ENCODE results near the gene TMEM165. TPM values are rescaled to one million over a fixed set of nuclear protein-coding genes. Genes with fewer than 3 reads are reported as not detected.

The TMEM165 gene
- total and polyA plus RNA-seq, 9 of the 15 experiments (the other 6 are each of a cell fraction or from before 2014, with no cell fraction given): 21.3 to 145 (median 96.8) TPM

DNA sequence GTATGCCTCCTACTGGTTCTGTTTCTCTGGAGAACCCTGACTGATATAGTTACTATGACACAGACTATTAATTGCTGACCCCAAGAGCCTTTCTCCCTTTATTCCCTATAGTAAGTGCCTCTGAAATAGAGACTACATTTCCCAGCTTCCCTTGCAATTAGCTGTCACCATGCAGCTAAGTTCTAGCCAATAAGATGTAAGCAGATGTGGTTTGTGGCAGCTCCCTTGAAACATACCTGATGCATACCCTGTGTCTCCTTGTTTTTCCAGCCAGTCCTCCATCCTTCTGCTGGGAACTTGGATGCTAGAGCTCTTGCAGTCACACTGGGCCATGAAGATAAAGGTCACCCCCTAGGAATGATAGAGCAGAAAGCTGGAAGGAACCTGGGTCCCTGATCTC is 9.7 kb upstream of the TMEM165 start (continued):
- TF ChIP-seq ZNF778 (CRISPR knock-in tag; IDR thresholded peaks at IDR 0.05) (no peak), HCFC1 (IDR thresholded peaks at IDR 0.05; ENCODE audit: low read depth, low read length) (peak; percentile 89), NCOA6 (IDR thresholded peaks at IDR 0.05) (no peak), PHF21A (IDR thresholded peaks at IDR 0.05; ENCODE audit: borderline replicate concordance, low read depth) (no peak), ESRRB (CRISPR knock-in tag; IDR thresholded peaks at IDR 0.05; ENCODE audit: borderline replicate concordance) (no peak), POLR2AphosphoS5 (IDR thresholded peaks at IDR 0.05; ENCODE audit: control insufficient read depth, insufficient read depth, low read depth, low read length) (no peak), CREM (IDR thresholded peaks at IDR 0.05; ENCODE audit: low read depth) (peak; percentile 84), CREB1 (IDR thresholded peaks at IDR 0.05) (peak; percentile 44; the same call in 1 of the 2 replicates), CREB1 (CRISPR knock-in tag; IDR thresholded peaks at IDR 0.05) (no peak), LCOR (CRISPR knock-in tag; IDR thresholded peaks at IDR 0.05) (no peak), RBM15 (IDR thresholded peaks at IDR 0.05; ENCODE audit: insufficient read depth, low read length) (no peak), ZNF780A (CRISPR knock-in tag; IDR thresholded peaks at IDR 0.05) (no peak), FOS (IDR thresholded peaks at IDR 0.05; ENCODE audit: extremely low read depth, insufficient read length) (no peak), PTBP1 (IDR thresholded peaks at IDR 0.05; ENCODE audit: low read depth, low read length) (no peak), RAD51 (IDR thresholded peaks at IDR 0.05; ENCODE audit: borderline replicate concordance, low read depth) (no peak), FUS (optimal IDR thresholded peaks at IDR 0.05; ENCODE audit: low read depth, low read length) (no peak), ELF1 (tag; IDR thresholded peaks at IDR 0.05) (0 out of 2 replicates have a peak, but pooled peaks have one; percentile 2), SOX6 (IDR thresholded peaks at IDR 0.05) (no peak)
- TF ChIP-seq, protein P1, sequence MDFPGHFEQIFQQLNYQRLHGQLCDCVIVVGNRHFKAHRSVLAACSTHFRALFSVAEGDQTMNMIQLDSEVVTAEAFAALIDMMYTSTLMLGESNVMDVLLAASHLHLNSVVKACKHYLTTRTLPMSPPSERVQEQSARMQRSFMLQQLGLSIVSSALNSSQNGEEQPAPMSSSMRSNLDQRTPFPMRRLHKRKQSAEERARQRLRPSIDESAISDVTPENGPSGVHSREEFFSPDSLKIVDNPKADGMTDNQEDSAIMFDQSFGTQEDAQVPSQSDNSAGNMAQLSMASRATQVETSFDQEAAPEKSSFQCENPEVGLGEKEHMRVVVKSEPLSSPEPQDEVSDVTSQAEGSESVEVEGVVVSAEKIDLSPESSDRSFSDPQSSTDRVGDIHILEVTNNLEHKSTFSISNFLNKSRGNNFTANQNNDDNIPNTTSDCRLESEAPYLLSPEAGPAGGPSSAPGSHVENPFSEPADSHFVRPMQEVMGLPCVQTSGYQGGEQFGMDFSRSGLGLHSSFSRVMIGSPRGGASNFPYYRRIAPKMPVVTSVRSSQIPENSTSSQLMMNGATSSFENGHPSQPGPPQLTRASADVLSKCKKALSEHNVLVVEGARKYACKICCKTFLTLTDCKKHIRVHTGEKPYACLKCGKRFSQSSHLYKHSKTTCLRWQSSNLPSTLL (IDR thresholded peaks at IDR 0.05): no peak
- TF ChIP-seq, protein P2, sequence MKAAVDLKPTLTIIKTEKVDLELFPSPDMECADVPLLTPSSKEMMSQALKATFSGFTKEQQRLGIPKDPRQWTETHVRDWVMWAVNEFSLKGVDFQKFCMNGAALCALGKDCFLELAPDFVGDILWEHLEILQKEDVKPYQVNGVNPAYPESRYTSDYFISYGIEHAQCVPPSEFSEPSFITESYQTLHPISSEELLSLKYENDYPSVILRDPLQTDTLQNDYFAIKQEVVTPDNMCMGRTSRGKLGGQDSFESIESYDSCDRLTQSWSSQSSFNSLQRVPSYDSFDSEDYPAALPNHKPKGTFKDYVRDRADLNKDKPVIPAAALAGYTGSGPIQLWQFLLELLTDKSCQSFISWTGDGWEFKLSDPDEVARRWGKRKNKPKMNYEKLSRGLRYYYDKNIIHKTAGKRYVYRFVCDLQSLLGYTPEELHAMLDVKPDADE (conservative IDR thresholded peaks at IDR 0.05; ENCODE audit: control insufficient read depth, low read depth, low read length): no peak
- TF ChIP-seq, protein P3, sequence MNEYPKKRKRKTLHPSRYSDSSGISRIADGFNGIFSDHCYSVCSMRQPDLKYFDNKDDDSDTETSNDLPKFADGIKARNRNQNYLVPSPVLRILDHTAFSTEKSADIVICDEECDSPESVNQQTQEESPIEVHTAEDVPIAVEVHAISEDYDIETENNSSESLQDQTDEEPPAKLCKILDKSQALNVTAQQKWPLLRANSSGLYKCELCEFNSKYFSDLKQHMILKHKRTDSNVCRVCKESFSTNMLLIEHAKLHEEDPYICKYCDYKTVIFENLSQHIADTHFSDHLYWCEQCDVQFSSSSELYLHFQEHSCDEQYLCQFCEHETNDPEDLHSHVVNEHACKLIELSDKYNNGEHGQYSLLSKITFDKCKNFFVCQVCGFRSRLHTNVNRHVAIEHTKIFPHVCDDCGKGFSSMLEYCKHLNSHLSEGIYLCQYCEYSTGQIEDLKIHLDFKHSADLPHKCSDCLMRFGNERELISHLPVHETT (CRISPR knock-in tag; conservative IDR thresholded peaks at IDR 0.05 in 1 of 2, IDR thresholded peaks at IDR 0.05 in 1 of 2): no peak
- TF ChIP-seq, protein P4, sequence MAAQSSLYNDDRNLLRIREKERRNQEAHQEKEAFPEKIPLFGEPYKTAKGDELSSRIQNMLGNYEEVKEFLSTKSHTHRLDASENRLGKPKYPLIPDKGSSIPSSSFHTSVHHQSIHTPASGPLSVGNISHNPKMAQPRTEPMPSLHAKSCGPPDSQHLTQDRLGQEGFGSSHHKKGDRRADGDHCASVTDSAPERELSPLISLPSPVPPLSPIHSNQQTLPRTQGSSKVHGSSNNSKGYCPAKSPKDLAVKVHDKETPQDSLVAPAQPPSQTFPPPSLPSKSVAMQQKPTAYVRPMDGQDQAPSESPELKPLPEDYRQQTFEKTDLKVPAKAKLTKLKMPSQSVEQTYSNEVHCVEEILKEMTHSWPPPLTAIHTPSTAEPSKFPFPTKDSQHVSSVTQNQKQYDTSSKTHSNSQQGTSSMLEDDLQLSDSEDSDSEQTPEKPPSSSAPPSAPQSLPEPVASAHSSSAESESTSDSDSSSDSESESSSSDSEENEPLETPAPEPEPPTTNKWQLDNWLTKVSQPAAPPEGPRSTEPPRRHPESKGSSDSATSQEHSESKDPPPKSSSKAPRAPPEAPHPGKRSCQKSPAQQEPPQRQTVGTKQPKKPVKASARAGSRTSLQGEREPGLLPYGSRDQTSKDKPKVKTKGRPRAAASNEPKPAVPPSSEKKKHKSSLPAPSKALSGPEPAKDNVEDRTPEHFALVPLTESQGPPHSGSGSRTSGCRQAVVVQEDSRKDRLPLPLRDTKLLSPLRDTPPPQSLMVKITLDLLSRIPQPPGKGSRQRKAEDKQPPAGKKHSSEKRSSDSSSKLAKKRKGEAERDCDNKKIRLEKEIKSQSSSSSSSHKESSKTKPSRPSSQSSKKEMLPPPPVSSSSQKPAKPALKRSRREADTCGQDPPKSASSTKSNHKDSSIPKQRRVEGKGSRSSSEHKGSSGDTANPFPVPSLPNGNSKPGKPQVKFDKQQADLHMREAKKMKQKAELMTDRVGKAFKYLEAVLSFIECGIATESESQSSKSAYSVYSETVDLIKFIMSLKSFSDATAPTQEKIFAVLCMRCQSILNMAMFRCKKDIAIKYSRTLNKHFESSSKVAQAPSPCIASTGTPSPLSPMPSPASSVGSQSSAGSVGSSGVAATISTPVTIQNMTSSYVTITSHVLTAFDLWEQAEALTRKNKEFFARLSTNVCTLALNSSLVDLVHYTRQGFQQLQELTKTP (IDR thresholded peaks at IDR 0.05; ENCODE audit: low read depth in 1 of 2, partially characterized antibody in 2 of 2): peak in 1 of 2 experiments; percentile 64
